ENCODE measurements around the gene CSAD.

DNA sequence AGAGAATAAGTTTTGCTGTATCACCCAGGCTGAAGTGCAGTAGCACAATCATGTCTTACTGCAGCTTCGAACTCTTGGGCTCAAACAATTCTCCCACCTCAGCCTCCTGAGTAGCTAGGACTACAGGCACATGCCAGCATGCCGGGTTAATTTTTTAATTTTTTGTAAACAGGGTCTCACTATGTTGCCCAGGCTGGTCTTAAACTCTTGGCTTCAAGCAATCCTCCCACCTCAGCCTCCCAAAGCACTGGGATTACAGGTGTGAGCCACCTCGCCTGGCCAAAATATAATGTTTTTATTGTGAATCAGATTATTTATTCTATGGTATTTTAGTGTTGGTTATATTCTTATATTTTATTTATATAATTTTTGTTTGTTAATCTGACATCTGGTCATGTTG, 4.0 kb downstream of the CSAD start:
- TF ChIP-seq ATF7 (IDR thresholded peaks at IDR 0.05): no peak
- TF ChIP-seq ATF7 (CRISPR knock-in tag; IDR thresholded peaks at IDR 0.05): no peak
- TF ChIP-seq, protein P1, sequence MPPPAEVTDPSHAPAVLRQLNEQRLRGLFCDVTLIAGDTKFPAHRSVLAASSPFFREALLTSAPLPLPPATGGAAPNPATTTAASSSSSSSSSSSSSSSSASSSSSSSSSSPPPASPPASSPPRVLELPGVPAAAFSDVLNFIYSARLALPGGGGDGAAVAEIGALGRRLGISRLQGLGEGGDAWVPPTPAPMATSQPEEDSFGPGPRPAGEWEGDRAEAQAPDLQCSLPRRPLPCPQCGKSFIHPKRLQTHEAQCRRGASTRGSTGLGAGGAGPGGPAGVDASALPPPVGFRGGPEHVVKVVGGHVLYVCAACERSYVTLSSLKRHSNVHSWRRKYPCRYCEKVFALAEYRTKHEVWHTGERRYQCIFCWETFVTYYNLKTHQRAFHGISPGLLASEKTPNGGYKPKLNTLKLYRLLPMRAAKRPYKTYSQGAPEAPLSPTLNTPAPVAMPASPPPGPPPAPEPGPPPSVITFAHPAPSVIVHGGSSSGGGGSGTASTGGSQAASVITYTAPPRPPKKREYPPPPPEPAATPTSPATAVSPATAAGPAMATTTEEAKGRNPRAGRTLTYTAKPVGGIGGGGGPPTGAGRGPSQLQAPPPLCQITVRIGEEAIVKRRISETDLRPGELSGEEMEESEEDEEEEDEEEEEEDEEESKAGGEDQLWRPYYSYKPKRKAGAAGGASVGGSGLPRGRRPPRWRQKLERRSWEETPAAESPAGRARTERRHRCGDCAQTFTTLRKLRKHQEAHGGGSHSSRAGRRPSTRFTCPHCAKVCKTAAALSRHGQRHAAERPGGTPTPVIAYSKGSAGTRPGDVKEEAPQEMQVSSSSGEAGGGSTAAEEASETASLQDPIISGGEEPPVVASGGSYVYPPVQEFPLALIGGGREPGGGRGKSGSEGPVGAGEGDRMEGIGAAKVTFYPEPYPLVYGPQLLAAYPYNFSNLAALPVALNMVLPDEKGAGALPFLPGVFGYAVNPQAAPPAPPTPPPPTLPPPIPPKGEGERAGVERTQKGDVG (CRISPR knock-in tag; IDR thresholded peaks at IDR 0.05; ENCODE audit: borderline replicate concordance): no peak
- TF ChIP-seq, protein P2, sequence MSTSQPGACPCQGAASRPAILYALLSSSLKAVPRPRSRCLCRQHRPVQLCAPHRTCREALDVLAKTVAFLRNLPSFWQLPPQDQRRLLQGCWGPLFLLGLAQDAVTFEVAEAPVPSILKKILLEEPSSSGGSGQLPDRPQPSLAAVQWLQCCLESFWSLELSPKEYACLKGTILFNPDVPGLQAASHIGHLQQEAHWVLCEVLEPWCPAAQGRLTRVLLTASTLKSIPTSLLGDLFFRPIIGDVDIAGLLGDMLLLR (CRISPR knock-in tag; IDR thresholded peaks at IDR 0.05): no peak
- no peak for TF ChIP-seq FOXK1 (CRISPR knock-in tag; IDR thresholded peaks at IDR 0.05; ENCODE audit: borderline replicate concordance, low read depth)
- no peak for TF ChIP-seq ZNF121 (CRISPR knock-in tag; IDR thresholded peaks at IDR 0.05)
- TF ChIP-seq CHD2 (IDR thresholded peaks at IDR 0.05; ENCODE audit: low read depth, low read length): no peak
- no peak for TF ChIP-seq EZH2 (conservative IDR thresholded peaks at IDR 0.05; ENCODE audit: low read depth, low read length)
- TF ChIP-seq POLR2AphosphoS2 (IDR thresholded peaks at IDR 0.05; ENCODE audit: low read depth, low read length): no peak
- TF ChIP-seq, protein P3, sequence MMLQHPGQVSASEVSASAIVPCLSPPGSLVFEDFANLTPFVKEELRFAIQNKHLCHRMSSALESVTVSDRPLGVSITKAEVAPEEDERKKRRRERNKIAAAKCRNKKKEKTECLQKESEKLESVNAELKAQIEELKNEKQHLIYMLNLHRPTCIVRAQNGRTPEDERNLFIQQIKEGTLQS (CRISPR knock-in tag; IDR thresholded peaks at IDR 0.05): no peak
- no peak for TF ChIP-seq HOXA9 (CRISPR knock-in tag; IDR thresholded peaks at IDR 0.05; ENCODE audit: borderline replicate concordance)
- TF ChIP-seq POLR2G (IDR thresholded peaks at IDR 0.05; ENCODE audit: low read depth, low read length): no peak
- no peak for TF ChIP-seq CTCF (CRISPR knock-in tag; IDR thresholded peaks at IDR 0.05)
- no peak for TF ChIP-seq ZNF274 (CRISPR knock-in tag; IDR thresholded peaks at IDR 0.05)
- TF ChIP-seq GZF1 (CRISPR knock-in tag; IDR thresholded peaks at IDR 0.05): no peak

Measured in HepG2 (cell line).